Prostate gland (tissue), 2 donors: ENCODE data around the gene TBC1D5. TPM values are rescaled to one million over a fixed set of nuclear protein-coding genes. Genes with fewer than 3 reads are reported as not detected.
"Not testable (repeated sequence)": the region's sequence is repeated elsewhere in the genome, so short reads cannot be mapped to it uniquely, and the experiment has no call there.

ENCODE experiments used
- DNase-seq: peaks from one replicate; pipeline ENCODE4 v3.0.0-alpha.2; 2019; ENCODE audit warnings: low spot score
- H3K27ac ChIP-seq, 2 donors: fragments of 200-600 bp; sonication (generic); 2 replicates each; pipeline ENCODE4 v1.5.1; 2017 to 2019
- H3K27me3 ChIP-seq: fragments of 200-600 bp; sonication (generic); replicated peaks from 2 replicates; pipeline ENCODE4 v1.5.1; 2019; ENCODE audit not compliant: insufficient read depth
- H3K36me3 ChIP-seq, 2 donors: fragments of 200-600 bp; sonication (generic); 1 replicate in 1 of 2; 2 replicates in 1 of 2; pipeline versions ENCODE4 v1.5.1 to v1.8.1; 2017 to 2019
- H3K4me1 ChIP-seq: fragments of 200-600 bp; sonication (generic); replicated peaks from 2 replicates; pipeline ENCODE4 v1.5.1; 2019
- H3K4me3 ChIP-seq, 2 donors: fragments of 200-600 bp; sonication (generic); 2 replicates each; pipeline ENCODE4 v1.5.1; 2017 to 2019
- H3K9me3 ChIP-seq: fragments of 200-600 bp; sonication (generic); 2 replicates; pipeline ENCODE4 v1.5.1; 2017
- CTCF ChIP-seq, 4 experiments: fragments of 200-600 bp in 2 of 4; fragments of 450-650 bp in 2 of 4; sonication (generic) in 2 of 4; IDR thresholded peaks; 1 replicate in 3 of 4; 2 replicates in 1 of 4; pipeline ENCODE4 v1.5.1; 2016 to 2019; ENCODE audit warnings: antibody characterized with exemption in 4 of 4, mild to moderate bottlenecking in 2 of 4, moderate library complexity in 2 of 4
- POLR2A ChIP-seq: fragments of 450-650 bp; IDR thresholded peaks from one replicate; pipeline ENCODE4 v1.6.1; 2016; ENCODE audit warnings: antibody characterized with exemption, mild to moderate bottlenecking
- POLR2AphosphoS5 ChIP-seq: sonication (generic); formaldehyde crosslinking; IDR thresholded peaks from one replicate; pipeline ENCODE4 v1.6.1; 2017; ENCODE audit warnings: antibody characterized with exemption
- WGBS: methylation state at CpG from one replicate; pipeline ENCODE4 v1.1.5; 2018; 5-methylcytosine and 5-hydroxymethylcytosine counted together
- intact Hi-C: fragments of 100-400 bp; cut with DNase I; formaldehyde crosslinking; loops from one replicate; pipeline ENCODE4 v1.14.2; 2022
- total RNA-seq, 2 donors: library from RNA; depleted of rRNA; stranded (reverse); fragments of >200 nt; gene quantifications; one replicate each; pipeline ENCODE4 v1.1.0, GENCODE V29; 2016

TBC1D5 gene
- total RNA-seq, 2 donors from 2014 or later = 64.8 to 99.2 TPM

- 86% methylated on average over 5 of the region's 5 CpGs for WGBS
- no peaks in the 10 kb centered on the region for H3K27me3 ChIP-seq
- no peak overlapping the region for H3K4me3 ChIP-seq
- TF ChIP-seq CTCF (IDR thresholded peaks at IDR 0.05) = no peak
- no peak for TF ChIP-seq POLR2AphosphoS5
- no peak for TF ChIP-seq POLR2A
- no peak overlapping the region for H3K27ac ChIP-seq
- no peaks in the 10 kb centered on the region for H3K9me3 ChIP-seq
- DNase-seq = no peak
- no peaks in the 10 kb centered on the region for H3K36me3 ChIP-seq
- no peaks in the 10 kb centered on the region for H3K4me1 ChIP-seq
- intact Hi-C loops = no loop called here
Measured at GRCh38 chr3:17357035-17357710, 385.3 kb downstream of the TBC1D5 start.

- no peak overlapping the region for H3K27ac ChIP-seq
- DNase-seq = no peak
- no peaks in the 10 kb centered on the region for H3K4me1 ChIP-seq
- H3K4me3 ChIP-seq = no peak overlapping the region
- no peaks in the 10 kb centered on the region for H3K27me3 ChIP-seq
- no peaks in the 10 kb centered on the region for H3K9me3 ChIP-seq
- TF ChIP-seq POLR2A (no peak), CTCF (IDR thresholded peaks at IDR 0.05) (no peak), POLR2AphosphoS5 (no peak)
- intact Hi-C loops = no loop called here
- no peaks in the 10 kb centered on the region for H3K36me3 ChIP-seq
Measured at GRCh38 chr3:17356585-17356984, 385.8 kb downstream of the TBC1D5 start.

- no peaks in the 10 kb centered on the region for H3K4me1 ChIP-seq
- no peak overlapping the region for H3K27ac ChIP-seq
- H3K27me3 ChIP-seq = no peaks in the 10 kb centered on the region
- intact Hi-C loops = no loop called here
- H3K9me3 ChIP-seq = no peaks in the 10 kb centered on the region
- WGBS = 88% methylated on average over 1 of the region's 1 CpG
- no peak for DNase-seq
- H3K36me3 ChIP-seq = no peaks in the 10 kb centered on the region
- H3K4me3 ChIP-seq = no peak overlapping the region
- TF ChIP-seq POLR2A (no peak), POLR2AphosphoS5 (no peak), CTCF (IDR thresholded peaks at IDR 0.05) (no peak)
Measured at GRCh38 chr3:17355591-17355990, 386.8 kb downstream of the TBC1D5 start.

GRCh38 chr3:17354341-17354740 lies 388.1 kb downstream of the TBC1D5 start:
- WGBS = 68% methylated on average over 3 of the region's 3 CpGs
- Histone ChIP-seq H3K4me1 (no peaks in the 10 kb centered on the region), H3K4me3 (no peak overlapping the region), H3K27ac (no peak overlapping the region), H3K9me3 (no peaks in the 10 kb centered on the region), H3K36me3 (no peaks in the 10 kb centered on the region), H3K27me3 (no peaks in the 10 kb centered on the region)
- no peak for DNase-seq
- intact Hi-C loops = no loop called here
- TF ChIP-seq POLR2AphosphoS5 (no peak), POLR2A (no peak), CTCF (IDR thresholded peaks at IDR 0.05) (no peak)

GRCh38 chr3:17352620-17353019 lies 389.8 kb downstream of the TBC1D5 start:
- Histone ChIP-seq H3K4me1 (no peaks in the 10 kb centered on the region), H3K27me3 (no peaks in the 10 kb centered on the region), H3K36me3 (no peaks in the 10 kb centered on the region), H3K27ac (no peak overlapping the region), H3K9me3 (no peaks in the 10 kb centered on the region), H3K4me3 (no peak overlapping the region)
- no peak for TF ChIP-seq CTCF (IDR thresholded peaks at IDR 0.05)
- DNase-seq = no peak
- 56% methylated on average over 3 of the region's 3 CpGs for WGBS
- intact Hi-C loops = no loop called here

GRCh38 chr3:17351193-17351592 lies 391.2 kb downstream of the TBC1D5 start:
- H3K4me1 ChIP-seq, H3K27me3 ChIP-seq, DNase-seq, H3K36me3 ChIP-seq, H3K27ac ChIP-seq, H3K4me3 ChIP-seq, H3K9me3 ChIP-seq, intact Hi-C loops: not testable (repeated sequence)
- 91% methylated on average over 4 of the region's 4 CpGs for WGBS
